ENCODE results near the gene TIAM1. TPM values are rescaled to one million over a fixed set of nuclear protein-coding genes. Genes with fewer than 3 reads are reported as not detected.

The TIAM1 gene
- total and polyA plus RNA-seq, 2 of the 8 experiments (the other 6 are each of a cell fraction or from before 2014, with no cell fraction given) = 10.1 to 30.7 TPM

DNA sequence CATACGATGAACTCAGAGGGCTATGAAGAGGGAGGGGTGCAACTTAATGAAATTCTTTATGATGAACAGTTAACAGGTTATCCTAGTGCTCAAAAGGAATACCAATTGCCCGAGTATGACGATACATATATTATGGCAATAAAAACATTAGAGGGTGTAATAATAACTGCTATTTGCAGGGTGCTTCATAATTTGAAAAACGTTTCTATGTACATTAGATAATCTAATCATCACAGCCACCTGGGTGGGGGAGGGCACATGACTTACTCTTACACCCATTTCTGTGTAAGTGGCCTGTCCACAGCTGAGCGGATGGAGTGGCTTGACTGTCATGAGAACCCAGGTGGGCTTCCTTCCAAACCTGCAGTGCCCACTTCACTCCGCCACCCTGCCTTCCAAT is 46.3 kb downstream of the TIAM1 start (continued):
- TF ChIP-seq, protein P1, sequence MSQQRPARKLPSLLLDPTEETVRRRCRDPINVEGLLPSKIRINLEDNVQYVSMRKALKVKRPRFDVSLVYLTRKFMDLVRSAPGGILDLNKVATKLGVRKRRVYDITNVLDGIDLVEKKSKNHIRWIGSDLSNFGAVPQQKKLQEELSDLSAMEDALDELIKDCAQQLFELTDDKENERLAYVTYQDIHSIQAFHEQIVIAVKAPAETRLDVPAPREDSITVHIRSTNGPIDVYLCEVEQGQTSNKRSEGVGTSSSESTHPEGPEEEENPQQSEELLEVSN (IDR thresholded peaks at IDR 0.05) = no peak
- TF ChIP-seq CBX8 (IDR thresholded peaks at IDR 0.05; ENCODE audit: borderline replicate concordance, low read depth, low read length) (no peak), TAF1 (IDR thresholded peaks at IDR 0.05; ENCODE audit: low read depth, low read length) (no peak), ASH2L (IDR thresholded peaks at IDR 0.05; ENCODE audit: low read length) (no peak), EP300 (IDR thresholded peaks at IDR 0.05; ENCODE audit: borderline replicate concordance in 1 of 2, low read depth in 2 of 2, low read length in 2 of 2) (no peak), BACH1 (IDR thresholded peaks at IDR 0.05; ENCODE audit: low read length) (no peak)
